HG03108 (cell line): Measurements from ENCODE around the gene LRRC71.

Experiments
- ATAC-seq: cut with Tn5 transposase; IDR thresholded peaks from one replicate; pipeline ENCODE4 v1.9.1; 2021; ENCODE audit warnings: moderate library complexity; ENCODE audit not compliant: unreplicated experiment

Gene LRRC71

DNA sequence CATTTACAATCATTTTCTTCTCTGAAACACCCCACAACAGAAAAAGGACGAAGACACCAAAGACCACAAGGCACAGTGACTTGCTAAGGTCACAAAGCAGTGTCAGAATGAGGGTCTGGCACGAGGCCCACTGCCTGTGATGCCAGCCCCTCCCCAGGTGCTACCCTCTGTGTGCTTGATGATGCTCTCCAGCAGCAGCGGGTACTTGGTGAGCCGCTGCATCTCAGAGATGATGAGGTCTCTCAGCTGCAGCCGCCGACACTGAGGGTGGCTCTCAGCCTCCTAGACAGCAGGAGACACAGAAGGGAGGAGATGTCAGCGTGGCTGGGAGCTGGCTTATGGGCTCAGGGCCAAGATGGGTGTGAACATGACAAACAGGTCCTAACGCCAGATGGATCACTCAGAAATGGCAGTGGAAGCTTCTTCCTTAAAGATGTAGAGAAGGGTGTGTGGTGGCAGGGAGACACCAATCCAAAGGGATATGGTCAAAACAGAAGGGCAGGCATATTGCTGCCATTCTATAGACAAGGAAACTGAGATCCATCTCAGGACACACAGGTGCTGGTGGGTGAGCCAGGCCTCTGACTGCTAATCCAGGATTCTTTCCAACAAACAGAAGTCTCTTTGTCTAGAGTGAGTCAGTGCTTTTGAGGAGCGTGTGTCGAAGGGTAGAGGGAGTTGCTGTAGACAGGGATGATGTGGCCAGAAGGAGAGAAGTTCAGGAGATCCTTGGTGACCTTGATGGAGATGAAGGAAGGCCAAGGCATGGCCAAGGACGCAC, 25.6 kb downstream of the LRRC71 start:
- no peak for ATAC-seq

DNA sequence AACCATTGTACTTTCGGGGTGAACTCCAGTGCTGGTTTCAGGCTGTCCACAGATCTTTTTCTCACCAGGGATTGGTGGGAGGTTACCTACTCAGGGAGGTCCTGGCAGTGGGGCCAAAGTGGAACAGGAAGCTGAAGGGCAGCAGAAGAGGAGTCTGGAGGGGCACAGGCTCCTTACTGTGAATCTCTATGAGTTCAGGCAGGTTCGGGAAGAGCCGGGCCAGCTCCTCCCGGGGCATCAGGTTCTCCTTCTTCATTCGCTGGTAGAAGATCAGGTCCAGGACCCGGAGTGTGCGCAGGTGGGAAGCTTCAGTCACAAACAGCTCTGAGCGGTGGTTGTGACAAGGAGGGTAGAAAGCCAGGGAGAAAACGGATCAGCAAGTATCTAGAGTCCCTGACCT, 26.7 kb downstream of the LRRC71 start:
- no peak for ATAC-seq

DNA sequence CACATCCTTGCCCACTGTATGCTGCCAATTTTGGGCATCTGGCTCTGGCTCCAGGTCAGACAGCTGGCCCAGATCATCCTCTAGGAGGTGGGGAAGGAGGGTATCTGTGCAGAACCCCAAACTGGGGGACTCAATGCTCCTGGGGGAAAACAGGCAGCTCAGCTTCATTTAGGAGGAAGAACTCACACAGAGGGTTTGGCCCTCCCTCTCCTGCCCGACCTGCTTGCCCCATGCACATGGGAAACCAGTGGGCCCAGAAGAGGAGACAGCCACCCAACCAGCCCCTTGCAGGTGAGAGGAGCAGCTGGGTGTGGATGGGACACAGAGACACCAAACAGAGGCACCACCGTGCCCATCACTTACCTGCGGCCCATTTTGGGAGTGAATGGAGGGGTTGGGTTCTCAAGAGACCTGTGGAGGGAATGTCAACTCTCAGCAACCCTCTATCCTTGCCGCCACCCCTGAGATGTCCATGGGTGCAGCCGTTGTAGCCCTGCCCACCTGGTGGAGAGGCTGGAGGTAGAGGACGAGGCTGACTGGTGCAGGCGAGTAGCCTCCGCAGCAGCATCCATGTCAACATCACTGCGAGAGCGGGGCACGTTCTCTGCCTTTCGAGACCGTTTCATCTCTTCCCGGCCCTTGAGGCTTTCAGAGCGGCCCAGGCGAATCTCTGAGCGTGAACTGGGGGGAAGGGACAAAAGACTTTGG, 27.5 kb downstream of the LRRC71 start:
- ATAC-seq, result no peak

DNA sequence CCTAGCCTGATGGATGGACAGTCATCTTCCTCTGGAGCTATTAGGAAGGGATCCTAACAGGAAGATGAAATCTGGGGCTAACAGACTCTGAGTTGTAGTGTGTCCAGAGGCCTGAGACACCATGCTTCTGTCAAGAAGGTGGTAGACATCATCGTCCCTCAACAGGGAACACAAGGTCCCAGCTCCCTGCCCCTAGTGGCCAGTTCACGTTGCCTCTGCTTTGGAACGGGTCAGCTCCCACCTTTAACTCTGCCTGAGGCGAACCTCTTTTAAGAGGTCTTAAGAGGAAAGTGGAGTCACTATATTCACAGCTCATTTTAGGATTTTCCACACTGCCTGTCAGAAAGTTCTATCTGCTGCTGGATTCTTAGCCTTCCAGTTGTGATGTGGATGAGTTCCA, 28.3 kb downstream of the LRRC71 start:
- no peak for ATAC-seq

DNA sequence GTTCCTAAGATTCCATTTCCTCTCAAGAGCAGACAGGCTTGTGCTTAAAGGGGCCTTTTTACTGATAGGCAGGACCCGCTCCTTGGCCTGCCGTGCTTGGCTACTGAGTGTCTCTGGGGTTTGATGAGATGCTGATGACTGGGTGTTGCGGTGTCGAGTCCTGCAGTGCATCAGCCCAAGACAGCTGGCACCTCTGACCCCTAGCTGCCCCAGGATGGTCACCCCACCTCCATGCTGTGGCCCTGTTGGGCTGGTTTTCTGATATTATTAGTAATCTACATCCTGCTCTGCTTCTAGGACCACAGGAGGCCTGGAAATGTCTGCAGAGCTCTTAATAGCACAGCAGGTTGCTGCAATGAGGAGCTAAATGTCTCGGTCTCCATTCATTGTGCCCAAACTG, 28.7 kb downstream of the LRRC71 start:
- ATAC-seq, result no peak

DNA sequence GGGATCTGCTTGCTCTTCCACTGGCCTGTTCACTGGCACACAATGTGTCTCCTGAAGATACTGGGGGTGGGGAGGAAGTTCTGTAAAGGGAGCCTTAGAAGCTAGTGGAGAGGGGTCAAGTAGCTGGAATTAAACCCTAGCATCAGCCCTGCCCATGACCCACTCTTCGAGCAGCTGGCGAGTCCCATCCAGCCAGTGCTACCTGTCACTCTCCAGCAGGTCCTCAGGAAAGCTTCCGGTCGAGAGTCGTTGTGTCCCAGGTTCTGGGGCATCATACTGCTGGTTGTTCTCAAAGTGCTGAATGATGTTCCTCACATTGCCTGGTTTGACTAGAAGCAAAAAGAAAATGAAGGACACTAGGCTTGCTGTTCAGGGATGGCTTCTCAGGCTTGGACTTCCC, 30.9 kb downstream of the LRRC71 start:
- no peak for ATAC-seq

DNA sequence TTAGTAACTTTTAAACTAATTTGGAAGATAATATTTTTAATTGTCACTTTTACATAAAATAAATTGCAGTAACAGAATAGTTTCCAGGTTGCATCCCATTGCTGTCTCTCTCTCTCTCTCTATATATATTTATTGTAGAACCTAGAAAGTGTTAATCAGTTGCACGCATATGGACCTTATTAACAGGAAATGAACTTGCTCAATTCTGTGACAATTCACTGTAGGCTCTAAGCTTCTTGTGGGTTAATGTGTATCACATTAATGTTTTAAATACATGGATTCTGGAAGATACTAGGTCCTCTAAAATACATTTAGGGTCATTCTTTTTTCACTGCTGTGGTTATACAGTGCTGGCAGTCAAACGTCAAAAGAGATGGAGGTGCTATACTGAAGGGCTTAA, 33.1 kb downstream of the LRRC71 start:
- no peak for ATAC-seq

DNA sequence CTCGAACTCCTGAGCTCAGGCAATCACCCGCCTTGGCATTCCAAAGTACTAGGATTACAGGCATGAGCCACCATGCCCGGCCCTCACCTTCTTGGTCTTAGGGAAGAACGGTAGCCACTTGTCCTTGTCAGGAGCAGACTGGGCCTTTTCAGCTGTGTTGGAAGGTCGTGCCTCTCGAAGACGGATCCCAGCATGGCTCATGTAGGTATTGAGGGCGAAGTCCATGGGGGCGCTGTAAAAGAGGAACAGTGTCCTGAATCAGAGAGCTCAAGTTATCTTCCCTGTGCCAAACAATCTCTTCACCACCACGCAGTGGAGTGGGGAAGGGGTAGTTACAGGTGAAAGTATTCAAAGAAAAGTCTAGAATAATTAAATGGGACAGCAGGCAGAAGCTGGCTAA, 35.9 kb downstream of the LRRC71 start:
- ATAC-seq, result no peak

DNA sequence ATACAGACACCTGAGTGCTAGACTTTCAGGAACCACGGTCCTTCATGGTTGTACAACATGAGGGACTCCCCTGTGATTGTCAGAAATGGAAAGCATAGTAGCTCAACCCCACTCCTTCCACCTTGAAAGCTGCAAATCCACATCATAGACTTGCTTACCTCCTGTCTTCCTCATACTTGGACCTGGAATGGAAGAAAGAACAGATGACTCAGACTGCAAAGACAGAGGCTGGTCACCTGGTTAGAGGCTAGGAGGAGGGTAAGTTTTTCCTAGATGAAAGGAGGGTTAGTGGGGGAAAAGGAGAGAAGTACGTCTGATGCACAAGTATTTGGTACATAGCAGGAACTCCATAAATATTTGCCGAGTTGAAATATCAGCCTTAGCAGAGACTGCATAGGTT, 37.2 kb downstream of the LRRC71 start:
- ATAC-seq, result no peak

DNA sequence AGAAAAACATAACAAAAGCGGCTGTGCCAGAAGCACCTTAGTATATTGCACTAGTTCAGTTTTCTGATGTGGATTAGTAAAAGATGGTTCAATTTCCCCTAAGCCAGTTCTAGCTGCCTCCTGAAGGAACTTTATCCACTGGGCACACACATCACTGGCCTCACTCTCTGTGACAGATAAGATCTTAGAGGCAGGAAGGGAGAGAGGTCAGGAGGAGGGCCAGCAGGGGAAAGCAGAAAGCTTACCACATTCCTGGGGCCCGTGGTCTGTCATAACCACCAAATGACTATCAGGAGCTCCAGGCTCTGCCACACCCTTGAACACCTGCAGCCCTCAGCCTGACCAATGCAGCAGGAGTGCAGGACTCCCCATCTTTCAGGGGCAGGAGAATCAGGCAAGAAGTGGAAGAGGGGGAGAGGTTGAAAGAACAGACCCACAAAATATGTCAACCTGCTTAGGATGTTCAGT, 37.8 kb downstream of the LRRC71 start:
- ATAC-seq, result no peak

DNA sequence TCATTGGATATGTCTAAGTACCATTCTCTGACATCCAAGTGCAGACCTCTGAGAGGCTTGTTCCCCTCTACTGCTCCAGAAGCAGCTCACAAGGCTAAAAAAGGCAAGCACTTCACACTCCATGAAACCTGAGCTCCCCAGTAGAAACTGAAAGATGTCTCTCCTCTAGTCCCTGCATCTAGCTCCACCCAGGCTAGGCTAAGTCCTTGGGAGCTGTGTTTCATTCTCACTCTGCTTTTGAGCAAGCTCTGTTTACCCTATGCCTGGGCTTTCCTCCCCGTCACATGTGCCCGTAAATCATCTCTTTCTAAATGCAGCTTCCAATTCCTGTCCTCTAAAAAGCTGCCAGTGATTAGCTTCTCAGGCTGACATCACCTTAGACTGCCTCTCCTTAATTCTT, 39.0 kb downstream of the LRRC71 start:
- no peak for ATAC-seq

DNA sequence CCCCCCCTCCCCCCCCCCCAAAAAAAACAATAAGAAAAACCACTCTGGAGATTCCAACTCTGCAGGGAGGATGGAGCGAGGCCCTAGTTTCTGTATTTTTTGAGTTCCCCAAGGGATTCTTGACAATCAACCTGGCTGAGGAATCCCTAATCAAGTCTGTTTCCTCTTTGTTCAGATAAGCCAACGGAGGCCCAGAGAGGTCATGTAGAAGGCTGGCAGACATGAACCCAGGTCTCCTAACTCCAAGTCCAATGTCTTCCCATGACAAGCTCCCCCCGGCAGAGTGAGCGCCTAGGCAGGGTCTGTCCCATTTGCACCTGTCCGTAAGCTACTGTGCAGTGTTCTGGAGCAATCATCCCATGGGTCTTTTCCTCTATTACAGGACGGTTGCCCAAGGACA, 39.5 kb downstream of the LRRC71 start:
- no peak for ATAC-seq

DNA sequence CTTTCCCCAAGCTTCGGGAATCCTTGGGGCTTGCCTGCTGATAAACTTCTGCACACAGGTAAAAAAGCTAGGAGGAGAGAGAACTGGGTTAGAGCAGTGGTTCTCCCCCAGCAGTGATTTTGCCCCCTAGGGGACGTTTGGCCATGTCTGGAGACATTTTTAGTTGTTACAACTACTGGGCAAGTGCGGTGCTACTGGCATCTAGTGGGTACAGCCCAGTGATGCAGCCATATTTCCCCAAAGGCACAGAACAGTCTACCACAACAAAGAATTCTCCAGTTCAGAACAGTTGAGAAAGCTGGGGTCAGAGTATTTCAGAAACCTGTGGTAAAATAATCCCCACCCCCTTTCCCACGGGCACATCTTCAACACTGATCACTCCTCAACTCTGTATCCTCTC, 41.3 kb downstream of the LRRC71 start:
- no peak for ATAC-seq

DNA sequence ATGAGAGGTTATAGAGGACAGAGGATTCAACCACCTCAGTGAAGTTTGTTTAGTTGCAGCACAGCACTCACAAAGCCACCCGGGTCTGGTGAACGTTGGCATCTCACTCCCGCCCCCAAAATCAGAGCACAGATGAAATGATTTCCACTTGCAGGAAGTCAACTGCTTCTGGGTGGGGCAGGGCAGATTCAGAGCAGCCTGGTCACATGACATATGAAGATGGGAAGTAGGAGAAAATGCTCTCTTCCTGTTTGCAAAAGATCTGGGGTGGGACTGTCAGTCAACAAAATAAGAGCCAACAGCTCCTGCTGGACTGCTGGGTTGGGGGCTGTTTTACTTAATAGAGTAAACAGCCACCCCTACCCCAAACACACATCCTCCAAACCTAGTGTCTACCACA, 43.2 kb downstream of the LRRC71 start:
- ATAC-seq, result no peak

DNA sequence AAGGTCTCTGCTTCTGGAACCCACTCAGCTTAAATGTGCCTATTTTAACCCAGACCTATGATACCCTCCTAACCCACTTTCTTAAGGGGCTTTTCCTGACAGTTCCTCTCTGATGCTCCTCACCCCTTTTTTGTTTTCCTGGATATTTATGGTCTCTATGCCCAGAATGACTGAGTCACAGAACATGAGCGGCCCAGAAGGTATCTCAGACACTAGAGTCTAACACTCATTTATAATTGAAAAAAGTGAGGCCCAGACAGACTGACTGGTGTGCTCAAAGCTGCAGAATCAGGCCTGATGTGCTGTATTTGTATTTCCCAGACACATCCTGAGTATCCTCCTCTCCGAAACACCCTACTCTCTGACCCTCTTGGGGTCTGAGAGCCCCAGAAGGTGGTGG, 44.0 kb downstream of the LRRC71 start:
- no peak for ATAC-seq

DNA sequence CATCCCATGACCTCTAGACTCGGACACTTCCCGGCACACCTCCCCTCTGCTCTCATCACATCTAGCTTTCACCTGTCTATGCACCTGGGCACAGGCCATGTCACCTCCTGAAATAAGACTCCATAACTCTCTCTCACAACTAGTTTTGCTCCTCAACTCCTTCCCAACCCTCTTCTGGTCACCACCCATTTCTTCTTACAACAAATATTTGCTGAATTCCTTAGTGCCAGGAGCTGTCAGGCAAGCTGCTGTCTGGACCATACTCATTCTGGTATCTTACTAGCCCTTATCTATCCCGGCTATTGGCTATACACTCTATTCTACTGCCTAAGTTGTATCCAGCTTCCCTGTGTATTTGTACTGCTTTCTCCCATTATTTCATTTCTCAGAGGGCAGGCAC, 49.1 kb downstream of the LRRC71 start:
- no peak for ATAC-seq

DNA sequence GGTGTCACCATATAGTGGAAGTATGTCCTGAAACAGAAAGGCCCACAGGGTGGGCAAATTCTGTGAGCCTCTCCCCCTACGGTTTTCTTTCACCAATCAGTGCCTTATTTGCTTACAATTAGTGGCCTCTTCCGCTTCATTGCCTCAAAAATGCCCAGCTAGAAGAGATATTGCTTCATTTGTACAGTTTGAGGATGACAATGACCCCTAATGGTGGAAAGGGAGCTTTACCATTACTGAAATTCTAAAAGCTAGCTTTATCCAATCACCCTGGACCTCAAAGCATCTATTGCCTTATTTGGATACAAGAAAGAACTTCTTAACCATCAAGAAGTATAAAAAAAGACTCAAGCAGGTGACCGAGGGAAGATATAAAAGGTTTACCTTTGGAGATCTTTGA, 49.6 kb downstream of the LRRC71 start:
- no peak for ATAC-seq

DNA sequence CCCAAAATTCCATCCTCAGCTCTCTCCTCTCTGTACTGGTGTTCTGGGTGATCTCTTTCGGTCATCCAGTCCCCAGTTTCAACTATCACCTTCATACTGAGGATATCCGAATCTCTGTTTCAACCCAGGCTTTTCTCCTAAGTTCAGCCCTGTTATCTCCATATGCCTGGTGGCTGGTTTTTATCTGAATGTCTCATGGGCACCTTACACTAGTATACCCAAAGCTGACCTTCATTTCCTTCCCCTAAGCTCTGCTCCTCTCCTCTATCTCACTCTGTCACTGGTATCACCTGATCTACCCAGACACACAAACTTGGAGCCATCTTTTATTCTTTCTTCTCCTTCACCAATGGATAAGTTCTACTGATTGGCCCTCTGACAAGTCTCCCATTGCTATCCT, 53.0 kb downstream of the LRRC71 start:
- no peak for ATAC-seq

DNA sequence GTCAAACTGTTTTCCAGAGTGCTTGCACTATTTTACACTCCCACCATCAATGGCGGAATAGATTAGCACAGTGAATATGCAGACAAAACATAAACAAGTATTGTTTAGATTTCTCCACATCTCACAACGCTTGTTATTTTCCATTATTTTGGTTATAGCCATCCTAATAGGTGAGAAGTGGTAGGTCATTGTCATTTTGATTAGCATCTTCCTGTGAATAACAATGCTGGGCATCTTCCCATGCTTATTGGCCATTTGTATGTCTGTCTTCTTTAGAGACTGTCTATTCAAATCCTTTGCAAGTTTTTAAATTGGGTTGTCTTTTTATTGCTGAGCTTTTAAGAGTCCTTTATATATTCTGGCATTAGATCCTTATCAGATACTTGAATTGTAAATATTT, 54.7 kb downstream of the LRRC71 start:
- ATAC-seq, result no peak

DNA sequence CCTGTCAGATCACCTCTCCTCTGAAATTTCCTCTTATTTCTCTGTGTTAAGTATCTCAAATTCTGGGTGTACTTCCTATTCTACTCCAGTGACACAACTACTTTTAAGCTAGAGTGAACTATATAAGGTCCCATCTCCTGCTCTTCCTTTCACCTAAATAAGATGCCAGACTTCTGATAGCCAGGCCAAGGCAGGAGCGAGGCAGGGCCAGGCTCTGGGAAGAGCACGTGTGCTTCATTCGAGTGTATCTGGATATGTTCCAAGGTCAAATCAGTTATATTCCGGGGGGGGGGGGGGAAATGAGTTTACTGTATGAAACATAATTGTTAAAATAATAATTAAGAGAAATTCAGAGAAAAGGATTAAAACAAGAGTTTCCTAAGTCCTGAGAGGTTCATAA, 60.1 kb downstream of the LRRC71 start:
- ATAC-seq, result no peak
